Measurements from ENCODE around the gene NCOA1. TPM values are rescaled to one million over a fixed set of nuclear protein-coding genes. Genes with fewer than 3 reads are reported as not detected.

Gene NCOA1
- total RNA-seq, 1 donor from 2014 or later, result 12.0 TPM

DNA sequence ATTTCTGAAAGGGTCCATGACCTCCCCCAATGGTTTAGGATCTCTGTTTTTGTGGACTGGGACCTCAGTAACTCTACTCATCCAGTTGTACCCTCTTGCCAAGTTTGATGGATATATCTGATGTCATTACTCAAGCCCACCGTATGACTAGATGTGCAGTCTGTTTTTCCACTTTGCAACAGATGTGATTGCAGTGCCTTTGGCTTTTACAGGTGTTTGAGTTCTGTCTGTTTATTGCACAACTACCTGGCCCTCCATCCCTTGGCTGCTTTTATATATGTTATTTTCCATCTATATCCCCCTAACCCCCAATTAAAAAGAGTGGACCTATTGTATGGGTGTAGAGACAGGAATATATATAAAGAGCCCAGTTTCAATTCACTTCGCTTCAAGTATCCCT, 10.8 kb downstream of the NCOA1 start:
- no peak for DNase-seq (ENCODE audit: extremely low read depth, low read depth, low spot score)

DNA sequence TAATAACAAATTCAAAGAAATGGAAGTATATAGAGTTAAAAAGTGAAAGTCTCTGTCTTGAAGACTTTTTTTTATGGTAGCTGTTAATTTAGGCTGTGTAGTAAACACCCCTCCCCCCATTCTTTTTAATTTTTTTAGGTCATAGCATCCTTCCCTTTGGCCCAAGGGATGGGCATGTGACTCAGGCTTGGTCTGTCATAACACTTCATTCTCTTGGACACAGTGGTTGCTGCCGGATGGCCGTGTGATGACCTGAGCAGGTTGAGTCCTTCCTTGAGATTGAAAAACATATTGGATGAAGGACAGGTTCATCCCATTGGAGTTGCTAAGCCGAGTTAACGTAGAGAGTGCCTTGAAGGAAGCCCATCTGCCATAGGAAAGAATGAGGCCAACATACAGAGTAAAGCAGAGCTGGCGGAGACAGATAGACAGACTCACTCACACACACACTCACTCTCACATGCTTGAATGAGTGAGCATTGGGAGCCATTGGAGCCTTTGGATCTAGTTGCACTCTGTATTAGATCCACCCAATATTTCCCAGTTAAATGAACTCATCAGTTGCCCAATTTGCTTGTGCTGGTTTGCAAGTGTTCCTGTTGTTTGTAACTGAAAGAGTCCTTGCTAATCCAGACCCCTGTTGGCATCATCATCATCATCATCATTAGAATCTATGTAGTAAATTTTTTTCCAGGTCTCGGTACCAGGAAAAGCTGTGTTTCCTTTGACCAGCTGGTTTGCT, 14.7 kb downstream of the NCOA1 start:
- no peak for DNase-seq (ENCODE audit: extremely low read depth, low read depth, low spot score)

DNA sequence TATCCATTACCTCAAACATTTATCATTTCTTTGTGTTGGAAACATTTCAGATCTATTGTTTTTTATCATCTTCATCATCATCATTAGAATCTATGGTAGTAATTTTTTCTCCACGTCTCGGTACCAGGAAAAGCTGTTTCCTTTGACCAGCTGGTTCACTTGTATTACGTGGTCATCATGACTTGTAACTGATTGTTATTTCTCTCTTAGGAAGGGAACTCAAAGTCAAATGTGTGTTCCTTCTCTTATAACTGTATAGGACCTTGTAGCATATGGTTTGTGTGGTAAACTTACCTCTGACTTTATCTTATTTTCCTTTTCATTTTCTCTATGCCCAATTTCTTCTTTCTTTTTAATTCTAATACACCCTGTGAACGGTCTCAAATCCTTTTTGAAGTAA, 16.5 kb downstream of the NCOA1 start:
- no peak for DNase-seq (ENCODE audit: extremely low read depth, low read depth, low spot score)

- no peak for DNase-seq (ENCODE audit: extremely low read depth, low read depth, low spot score)
These were observed 17.8 kb downstream of the NCOA1 start for GRCh38 chr2:24508878-24509277.

DNA sequence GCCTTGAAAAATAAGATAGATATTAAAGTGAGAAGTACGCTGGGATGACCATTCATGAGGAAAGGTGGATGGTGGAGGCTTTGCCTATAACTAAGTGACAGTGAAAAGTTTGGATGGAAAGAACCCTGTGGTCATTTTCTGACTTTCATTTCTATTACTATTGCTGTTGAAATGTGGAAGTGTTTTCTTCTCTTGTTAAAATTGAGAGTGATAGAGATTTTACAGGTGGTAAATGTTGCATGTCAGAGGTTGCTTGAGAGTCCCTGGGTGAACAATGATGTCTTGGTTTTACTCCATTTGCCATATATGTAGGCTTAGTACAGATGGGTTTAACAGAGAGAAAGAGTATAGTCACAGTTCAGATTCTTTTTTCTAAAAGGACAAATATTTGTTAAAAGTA, 18.4 kb downstream of the NCOA1 start:
- DNase-seq (ENCODE audit: extremely low read depth, low read depth, low spot score), result no peak

DNA sequence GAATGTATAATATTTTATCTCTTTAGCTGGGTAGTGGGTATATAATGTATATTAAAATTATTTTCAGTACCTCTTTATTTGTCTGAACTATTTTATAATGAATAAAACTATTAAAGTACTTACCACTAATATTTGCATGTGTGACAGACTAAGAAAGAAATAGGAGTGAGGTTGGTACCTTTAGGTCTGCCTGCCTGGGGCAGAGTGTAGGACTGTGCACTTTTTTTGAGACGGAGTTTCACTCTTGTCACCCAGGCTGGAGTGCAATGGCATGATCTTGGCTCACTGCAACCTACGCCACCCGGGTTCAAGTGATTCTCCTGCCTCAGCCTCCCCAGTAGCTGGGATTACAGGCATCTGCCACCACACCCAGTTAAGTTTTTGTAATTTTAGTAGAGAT, 18.8 kb downstream of the NCOA1 start:
- no peak for DNase-seq (ENCODE audit: extremely low read depth, low read depth, low spot score)

- no peak for DNase-seq (ENCODE audit: extremely low read depth, low read depth, low spot score)
These were observed 19.7 kb downstream of the NCOA1 start for GRCh38 chr2:24510771-24511170.

- DNase-seq (ENCODE audit: extremely low read depth, low read depth, low spot score), result no peak
These were observed 20.1 kb downstream of the NCOA1 start for GRCh38 chr2:24511198-24511597.

GRCh38 chr2:24511894-24512293, 20.8 kb downstream of the NCOA1 start:
- DNase-seq (ENCODE audit: extremely low read depth, low read depth, low spot score), result no peak

DNA sequence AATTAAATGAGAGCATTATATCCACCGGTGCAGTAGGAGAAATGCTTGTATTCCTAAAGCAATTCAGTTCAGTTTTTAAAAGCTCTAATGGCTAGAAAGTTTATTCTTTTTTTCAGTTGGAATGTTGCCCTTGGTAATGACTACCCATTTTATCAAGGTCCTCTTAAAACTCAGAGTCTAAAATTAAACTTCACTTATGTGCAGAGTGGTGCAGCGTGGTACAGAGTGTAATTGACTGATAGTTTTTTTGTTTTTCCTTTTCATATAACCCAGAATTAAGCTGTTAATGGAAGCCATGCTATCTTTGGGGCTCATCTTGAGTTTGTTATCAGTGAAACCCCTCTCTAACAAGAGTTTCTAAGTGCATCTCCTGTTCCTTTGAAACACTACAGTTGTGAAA, 21.4 kb downstream of the NCOA1 start:
- no peak for DNase-seq (ENCODE audit: extremely low read depth, low read depth, low spot score)

- no peak for DNase-seq (ENCODE audit: extremely low read depth, low read depth, low spot score)
These were observed 21.8 kb downstream of the NCOA1 start for GRCh38 chr2:24512831-24513230.

DNA sequence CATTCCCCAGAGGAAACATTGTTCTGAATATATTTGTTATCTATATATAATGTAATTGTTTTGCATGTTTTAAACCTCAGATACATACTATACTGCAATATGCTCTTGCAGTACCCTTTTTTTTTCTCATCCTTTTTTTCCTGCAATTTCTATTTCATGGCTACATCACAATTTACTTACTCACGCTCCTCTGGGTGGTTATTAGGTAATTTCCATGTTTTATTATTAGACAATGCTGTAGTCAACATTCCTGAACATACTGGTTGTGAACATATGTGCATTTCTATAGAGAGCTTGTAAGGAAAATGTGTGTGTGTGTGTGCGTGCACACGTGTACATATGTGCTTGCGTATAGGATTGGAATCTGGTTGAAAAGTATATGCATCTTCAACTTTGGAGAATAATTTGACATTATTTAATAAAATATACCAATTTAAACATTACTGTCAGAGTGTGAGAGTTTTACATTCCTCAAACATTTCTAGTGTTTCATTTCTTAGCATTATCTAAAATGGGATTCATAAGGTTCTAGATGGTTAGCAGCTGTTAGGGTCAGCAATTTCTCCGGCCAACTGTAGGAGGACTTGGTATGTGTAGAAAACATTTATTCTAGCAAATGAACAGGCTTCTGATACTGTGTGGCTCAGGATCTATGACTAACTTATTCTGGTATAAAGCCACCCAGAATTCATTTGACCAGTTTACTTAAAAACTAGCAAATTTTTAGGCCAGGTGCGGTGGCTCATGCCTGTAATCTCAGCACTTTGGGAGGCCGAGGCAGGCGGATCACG, 22.4 kb downstream of the NCOA1 start:
- DNase-seq (ENCODE audit: extremely low read depth, low read depth, low spot score), result no peak

DNA sequence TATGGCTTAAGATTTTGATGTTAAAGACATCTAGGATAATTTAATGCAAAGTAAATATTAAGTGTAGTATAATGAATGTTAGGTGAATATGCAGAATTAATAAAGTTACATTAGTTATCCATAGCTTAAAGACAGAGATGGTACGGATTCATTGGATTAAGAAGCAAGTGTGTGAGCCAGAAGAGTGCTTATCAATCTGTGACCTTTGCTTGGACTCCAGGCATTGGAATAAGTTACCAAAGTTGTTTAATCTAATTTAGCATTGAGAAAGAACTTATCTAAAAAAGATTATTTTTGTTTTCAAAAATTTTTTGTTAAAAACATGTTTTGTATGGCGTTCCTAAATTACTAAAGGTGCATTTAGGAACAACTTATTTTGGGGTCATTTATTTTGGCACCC, 23.8 kb downstream of the NCOA1 start:
- no peak for DNase-seq (ENCODE audit: extremely low read depth, low read depth, low spot score)

DNA sequence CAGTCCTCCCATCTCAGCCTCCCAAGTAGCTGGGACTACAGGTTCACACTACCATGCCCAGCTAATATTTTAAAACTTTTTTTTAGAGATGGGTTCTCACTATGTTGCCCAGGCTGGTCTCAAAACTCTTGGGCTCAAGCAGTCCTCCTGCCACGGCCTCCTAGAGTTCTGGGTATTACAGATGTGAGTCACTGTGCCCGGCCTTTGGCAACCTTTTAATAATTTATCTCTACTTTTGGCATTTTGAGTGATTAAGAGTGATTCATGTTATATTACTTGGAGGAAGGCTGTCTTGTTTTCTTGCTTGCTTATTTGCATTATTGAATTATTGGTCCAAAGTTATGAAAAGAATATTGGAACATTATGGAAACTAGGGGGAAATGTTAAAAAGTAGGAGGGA, 24.3 kb downstream of the NCOA1 start:
- DNase-seq (ENCODE audit: extremely low read depth, low read depth, low spot score), result no peak

DNA sequence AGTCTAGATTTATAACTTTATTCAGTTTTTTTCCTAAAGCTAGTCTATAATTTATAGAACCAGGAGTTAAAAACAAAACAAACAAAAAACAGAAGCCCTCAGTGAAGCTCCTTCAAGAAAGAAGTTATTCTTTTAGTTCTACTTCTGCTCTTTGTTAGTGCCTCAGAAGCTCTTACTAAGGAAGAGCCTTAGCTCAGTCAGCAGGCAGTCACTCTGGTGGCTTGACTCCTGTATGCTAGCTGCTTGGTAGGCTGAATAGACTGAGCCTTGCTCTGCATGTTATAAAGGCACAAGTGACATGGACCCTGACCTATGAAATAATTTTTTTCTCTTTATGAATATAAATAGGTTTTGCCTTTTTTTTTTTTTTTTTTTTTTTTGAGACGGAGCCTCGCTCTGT, 24.8 kb downstream of the NCOA1 start:
- no peak for DNase-seq (ENCODE audit: extremely low read depth, low read depth, low spot score)

GRCh38 chr2:24517247-24517646, 26.2 kb downstream of the NCOA1 start:
- DNase-seq (ENCODE audit: extremely low read depth, low read depth, low spot score), result no peak

- no peak for DNase-seq (ENCODE audit: extremely low read depth, low read depth, low spot score)
These were observed 29.1 kb downstream of the NCOA1 start for GRCh38 chr2:24520175-24520574.

DNA sequence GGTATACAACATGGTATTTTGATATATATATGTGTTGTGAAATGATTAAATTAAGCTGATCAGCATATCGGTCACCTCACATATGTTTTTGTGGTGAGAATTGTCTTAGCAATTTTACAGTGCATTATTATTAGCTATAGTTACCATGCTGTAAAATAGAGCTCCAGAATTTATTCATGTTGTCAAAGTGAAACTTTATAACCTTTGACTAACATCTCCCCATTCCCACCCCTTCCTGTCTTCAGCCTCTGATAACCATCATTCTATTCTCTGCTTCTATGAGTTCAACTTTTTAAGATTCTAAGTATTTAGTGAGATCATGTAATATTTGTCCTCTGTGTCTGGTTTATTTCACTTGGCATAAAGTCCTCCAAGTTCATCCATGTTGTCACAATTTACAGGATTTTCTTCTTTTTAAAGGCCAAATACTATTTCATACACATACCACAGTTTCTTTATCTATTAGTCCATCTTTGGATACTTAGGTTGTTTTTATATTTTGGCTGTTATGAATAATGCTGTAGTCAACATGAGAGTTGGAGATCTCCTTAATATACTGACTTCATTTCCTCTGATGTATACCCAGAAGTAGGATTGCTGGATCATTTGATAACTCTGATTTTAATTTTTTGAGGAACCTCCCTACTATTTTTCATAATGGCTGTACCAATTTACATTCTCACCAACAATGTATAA, 30.3 kb downstream of the NCOA1 start:
- no peak for DNase-seq (ENCODE audit: extremely low read depth, low read depth, low spot score)

DNA sequence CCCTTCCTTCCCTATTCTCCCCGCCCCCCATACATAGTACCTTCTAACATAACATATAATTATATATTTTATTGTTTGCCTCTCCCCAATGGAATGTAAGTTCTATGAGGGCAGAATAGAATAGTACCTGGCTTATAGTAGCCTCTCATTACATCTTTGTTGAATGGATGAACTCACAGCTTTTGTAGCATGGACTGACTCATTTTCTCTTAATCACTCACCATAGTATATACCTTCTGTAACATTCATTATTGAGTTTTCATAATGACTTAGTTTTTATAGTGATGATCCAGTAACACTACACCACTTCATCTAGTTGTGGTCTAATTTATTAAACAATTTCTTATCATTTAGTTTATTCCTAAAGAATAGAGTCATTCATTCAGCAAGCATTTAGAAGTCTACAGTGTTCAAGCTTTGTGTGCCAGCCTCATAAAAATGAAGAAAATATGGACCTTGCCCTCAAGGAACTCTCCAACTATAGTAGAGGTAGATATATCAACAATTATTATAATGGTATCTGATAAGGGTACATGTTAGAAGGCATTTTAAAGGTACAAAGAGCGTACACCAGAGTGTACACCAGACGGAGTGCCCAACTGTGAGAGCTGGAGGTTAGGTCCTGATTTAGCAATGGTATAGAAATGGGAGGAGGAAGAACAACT, 31.1 kb downstream of the NCOA1 start:
- no peak for DNase-seq (ENCODE audit: extremely low read depth, low read depth, low spot score)

DNA sequence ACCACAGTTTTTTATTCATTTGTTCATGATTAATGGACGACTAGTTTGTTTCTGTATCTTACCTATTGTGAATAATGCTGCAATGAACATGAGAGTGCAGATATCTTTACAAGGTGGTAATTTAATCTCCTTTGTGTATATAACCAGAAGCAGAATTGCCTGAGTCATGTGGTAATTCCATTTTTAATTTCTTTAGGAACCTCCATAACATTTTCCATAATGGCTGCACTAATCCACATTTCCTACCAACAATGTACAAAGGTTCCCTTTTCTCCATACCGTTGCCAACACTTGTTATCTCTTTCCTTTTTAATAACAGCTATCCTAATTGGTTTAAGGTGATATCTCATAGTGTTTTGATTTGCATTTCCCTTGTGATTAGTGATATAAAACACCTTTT, 36.5 kb downstream of the NCOA1 start:
- DNase-seq (ENCODE audit: extremely low read depth, low read depth, low spot score), result no peak

- DNase-seq (ENCODE audit: extremely low read depth, low read depth, low spot score), result no peak
These were observed 39.7 kb downstream of the NCOA1 start for GRCh38 chr2:24530796-24531195.

All from glomerular endothelial cell (primary cell).